GM19351 (cell line): ENCODE measurements around the gene USP16.
A peak's percentile ranks its signal among the peaks of the same experiment; 100 is the strongest.
"Not testable (repeated sequence)": the region's sequence is repeated elsewhere in the genome, so short reads cannot be mapped to it uniquely, and the experiment has no call there.

Experiments used
- ATAC-seq: cut with Tn5 transposase; IDR thresholded peaks from one replicate; pipeline ENCODE4 v1.9.1; 2021; ENCODE audit warnings: mild to moderate bottlenecking, moderate library complexity; ENCODE audit not compliant: unreplicated experiment

The USP16 gene

DNA sequence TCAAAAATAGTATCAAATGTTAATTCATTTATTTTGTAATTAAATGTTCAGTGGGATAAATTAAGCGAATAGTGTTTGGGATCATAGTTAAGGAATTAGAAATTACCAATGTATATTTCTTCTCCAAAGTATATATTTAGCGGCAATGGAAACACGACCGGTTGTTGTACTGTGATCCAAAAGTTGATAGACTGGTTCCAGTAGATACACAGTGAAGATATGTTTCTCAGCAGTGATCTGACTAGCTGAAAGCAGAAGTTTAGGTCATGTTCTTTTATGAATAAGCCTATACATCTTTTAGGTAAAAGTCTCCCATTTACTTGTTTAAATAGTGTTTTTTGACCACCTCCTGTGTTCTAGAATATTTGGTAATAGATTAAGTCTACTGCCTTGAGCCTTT lies 8.8 kb downstream of the USP16 start:
- ATAC-seq = no peak

DNA sequence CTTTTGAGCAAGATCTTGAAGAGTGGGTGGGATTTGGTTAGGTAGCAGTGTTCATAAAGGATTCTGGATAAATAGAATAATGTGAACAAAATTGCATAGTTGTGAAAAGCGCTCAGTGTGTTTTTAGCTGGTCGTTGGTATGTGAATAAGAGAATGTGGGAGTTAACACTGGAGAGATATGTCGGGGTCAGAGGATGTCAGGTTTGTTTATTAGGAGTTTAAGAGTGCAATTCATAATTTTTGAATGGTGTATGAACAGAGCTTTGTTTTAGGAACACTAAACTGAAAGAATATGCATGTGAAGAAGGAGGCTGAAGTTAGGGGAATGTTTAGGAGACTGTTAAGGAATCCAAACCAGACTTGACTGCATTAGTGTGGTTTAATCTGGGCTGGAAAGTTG lies 9.4 kb downstream of the USP16 start:
- ATAC-seq = no peak

DNA sequence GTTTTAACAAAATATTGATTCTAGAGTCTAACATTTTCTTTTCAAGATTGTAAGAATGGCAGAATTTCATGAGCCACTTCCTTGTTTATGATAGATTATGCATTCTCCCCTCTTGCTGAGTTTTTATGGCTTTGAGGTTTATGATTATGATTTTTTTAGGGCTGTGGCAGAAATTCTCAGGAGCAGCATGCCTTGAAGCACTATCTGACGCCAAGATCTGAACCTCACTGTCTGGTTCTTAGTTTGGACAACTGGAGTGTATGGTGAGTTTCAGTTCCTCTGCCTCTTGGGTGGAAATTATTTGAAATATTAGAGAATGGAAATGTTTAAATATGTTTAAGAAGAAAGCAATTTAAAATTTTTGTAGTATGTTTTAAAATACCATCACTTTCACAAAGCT lies 10.2 kb downstream of the USP16 start:
- ATAC-seq = no peak

DNA sequence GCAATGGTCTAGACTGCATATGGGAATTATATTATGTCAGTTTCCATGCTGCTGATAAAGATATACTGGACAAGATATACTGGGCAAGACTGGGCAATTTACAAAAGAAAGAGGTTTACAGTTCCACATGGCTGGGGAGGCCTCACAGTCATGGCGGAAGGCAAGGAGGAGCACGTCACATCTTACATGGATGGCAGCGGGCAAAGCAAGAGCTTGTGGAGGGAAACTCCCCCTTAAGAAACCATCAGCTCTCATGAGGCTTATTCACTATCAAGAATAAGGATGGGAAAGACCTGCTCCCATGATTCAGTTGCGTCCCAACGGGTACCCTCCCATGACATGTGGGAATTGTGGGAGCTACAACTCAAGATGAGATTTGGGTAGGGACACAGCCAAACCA lies 27.8 kb downstream of the USP16 start:
- ATAC-seq = no peak

DNA sequence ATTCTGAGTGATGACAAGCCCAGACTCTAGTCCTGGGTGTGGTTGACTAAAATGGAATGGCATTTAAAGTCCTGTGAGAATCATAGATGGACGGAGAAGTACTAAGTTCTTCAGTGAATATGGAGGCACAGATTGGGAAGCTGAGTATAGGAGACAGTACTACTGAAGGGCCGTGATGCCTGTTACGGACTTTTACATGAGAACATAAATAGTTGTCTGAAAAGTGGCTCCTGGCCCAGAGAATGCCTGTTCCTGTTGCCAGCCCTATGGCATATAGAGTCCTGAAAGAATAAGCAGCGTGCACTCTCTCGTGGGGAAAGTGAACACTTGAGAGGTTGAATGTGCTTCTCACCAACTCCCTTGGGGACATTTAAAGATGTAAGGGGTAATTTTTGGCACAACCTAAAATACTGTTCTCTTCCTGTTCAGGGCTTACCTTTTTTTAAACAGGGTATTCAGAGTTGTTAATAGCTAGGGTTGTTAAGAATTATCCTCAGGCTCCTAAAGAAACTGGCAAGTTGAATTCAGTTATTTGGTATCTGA lies 28.6 kb downstream of the USP16 start:
- no peak for ATAC-seq

DNA sequence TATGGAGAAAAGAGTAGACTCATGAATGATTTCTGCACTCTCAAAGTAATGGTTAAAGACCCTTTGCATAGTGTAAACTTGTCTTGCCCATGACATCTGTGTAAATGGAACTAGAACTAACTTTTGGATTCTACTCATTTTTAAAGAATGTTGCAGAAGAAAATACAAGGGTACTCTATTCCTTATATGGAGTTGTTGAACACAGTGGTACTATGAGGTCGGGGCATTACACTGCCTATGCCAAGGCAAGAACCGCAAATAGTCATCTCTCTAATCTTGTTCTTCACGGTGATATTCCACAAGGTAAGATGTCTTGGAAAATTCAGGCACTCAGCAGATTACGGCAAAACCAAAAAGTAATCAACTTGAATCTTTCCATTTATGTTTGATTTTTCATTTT lies 29.2 kb downstream of the USP16 start:
- ATAC-seq = no peak

DNA sequence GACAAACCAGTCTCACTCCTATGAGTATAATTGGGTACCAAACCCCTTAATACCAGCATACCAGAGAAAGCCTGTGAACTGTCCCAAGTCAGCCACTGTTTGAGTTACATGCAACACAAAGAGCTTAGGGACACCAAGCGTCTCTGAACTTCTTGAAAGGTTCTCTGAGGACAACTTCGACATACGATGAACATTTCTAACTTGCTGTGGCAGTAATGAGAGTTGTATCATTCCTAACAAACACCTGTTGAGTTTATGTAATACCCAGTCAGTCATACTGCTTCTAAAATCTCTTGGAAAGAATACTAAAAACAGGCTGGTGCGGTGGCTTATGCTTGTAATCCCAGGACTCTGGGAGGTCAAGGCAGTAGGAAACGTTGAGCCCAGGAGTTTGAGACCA lies 30.6 kb downstream of the USP16 start:
- no peak for ATAC-seq

DNA sequence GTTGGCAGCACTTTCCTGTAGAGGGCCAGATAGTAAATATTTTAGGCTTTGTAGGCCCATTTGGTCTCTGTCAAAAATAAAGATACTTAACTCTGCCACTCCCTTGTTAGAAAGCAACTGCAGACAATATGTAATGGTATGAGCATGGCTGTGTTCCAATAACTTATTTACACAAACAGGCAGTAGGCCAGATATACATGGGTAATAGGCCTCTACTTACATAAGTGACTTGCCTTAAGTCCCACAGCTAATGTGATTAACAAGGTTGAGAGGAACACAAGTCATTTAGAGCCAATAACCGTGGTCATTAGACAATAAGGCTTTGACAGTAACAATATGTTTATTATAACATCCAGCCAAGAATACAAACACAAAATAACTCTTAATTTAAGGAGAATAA lies 31.5 kb downstream of the USP16 start:
- ATAC-seq = no peak

DNA sequence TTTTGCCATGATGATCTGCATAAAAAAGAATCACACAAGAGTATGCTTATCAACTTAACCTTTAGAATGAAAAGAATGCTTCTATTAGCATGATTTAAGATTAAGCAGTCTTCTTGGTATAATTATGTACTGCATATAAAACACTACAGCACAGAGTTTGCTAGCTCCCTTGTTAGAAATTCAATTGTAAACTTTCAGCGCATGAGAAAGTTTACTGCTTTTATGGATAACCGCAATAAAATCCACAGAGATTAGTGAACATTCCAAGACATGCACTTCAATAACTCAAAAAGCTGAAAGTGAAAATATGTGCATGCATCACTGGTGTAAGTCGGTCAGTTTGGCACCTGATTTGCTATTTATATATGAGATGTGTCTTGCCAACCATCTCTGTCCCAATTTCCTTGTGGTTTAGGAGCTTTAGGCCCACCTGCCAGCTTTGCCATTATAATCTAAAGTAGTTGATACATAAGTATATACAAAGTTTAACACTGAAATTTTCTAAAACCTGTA lies 32.1 kb downstream of the USP16 start:
- no peak for ATAC-seq

DNA sequence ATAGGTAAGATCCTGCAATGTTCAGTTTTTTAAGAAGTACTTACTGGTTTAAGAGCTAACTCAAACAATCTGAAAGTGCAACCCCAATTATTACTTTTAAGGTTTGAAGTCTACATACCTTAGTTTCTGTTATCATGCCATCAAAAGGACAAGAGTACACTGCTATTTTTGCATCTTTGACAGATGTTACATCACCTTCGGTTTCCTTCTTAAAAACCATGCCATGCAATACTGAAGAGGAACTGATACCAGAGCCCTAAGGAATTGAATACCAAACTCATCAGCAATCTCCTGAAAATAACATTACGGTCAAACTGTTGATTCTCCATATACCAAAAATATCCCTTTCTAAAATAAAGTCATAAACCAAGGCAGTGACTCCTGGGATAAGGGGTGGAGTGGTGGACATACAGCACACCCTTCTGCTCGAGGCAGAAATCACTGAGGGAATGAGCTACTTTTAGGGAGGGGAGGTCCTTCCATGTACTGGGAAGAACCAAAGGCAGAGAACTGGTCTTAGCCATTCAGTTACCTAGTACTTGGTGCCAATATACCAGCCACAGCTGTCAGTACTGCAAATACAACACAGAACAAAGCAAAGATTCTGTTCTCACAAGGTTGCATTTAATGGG lies 40.5 kb downstream of the USP16 start:
- peak; percentile 97 for ATAC-seq

DNA sequence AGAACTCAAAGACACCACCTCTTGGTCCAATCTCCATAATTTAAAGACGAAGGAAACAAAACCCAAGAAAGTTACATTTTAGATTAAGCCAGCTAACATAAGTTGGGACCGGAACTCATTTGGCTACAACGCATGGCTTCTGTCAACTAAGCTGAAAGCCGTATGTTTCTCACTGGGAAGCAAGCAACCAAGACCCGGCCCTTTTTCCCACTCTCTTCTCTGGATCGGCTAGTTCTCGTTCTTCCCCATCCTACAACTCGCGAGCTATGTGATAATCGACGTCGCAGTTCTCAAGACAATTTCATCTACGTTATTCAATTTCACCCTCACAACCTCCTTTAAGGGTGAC lies 48.4 kb downstream of the USP16 start:
- no peak for ATAC-seq

DNA sequence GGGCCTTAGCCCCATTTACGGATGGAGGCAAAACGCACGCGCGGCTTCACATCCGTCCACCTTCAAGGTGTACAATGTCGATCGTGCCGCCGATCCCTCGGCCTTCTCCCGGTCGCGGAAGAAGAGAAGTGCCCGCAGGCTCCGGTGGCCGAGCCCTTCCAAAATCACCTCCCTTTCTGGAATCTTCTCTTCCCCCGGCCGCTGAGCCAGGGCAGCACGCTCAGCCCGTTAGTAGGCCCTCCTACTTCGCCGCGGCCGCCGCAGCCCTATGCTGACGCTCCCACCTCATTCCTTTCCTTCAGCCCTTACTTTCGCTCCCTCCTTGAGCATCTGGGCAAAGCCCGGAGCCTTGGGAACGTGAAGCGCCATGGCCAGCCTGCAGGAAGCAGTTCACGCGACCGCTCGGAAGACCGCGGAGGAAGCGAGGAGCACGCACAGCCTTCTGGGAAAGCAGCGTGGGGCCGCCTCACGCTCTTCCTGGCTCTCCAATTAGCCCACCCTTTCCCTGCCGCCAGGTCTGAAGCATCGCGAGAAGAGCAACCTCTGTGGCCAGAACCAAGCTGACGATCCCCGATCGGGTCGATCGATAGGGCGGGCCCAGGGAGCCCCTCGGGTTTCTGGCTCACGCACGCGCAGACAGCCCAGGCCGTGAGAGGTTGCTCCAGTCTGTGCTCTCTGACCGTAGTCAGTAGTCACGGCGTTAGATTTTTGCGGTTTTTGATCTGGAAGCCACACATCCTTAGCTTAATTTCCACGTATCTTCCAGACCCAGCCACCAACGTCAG lies 48.9 kb downstream of the USP16 start, which contains the start of gene CCT8:
TSS of gene CCT8 (minus strand) at position 427 of the 785 bp plus-strand sequence. CDS start at position 369, 58 bp downstream.
- peak; percentile 88 for ATAC-seq

DNA sequence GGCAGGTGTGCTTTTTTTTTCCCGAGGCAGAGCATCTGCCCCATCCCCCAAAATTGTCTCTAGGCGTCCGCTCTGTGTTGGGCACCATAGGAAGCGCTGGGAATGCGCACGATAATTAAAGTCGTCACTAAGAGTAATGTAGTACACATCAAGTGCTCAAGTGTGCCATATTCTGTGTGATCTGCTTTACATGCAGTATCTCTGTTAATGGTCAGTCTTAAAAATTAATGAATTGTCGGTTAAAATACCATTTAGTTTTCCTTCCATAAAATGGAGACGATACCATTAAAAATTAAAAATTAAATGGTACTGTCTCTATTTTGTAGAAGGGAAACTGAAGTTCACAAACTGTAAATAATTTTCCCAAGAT lies 49.5 kb downstream of the USP16 start:
- peak; percentile 14 for ATAC-seq

DNA sequence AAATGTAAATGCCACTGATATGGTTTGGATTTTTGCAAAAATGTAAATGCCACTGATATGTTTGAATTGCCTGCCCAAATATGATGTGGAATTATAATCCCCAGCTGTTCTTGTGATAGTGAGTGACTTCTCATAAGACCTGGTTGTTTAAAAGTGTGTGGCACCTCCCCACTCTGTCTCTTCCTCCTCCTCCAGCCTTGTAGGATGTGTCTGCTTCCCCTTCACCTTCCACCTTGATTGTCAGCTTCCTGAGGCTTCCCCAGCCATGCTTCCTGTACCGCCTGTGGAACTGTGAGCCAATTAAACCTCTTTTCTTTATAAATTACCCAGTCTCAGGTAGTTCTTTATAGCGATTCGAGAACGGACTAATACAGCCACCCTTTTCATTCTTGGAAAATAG lies 50.3 kb downstream of the USP16 start:
- ATAC-seq = no peak

DNA sequence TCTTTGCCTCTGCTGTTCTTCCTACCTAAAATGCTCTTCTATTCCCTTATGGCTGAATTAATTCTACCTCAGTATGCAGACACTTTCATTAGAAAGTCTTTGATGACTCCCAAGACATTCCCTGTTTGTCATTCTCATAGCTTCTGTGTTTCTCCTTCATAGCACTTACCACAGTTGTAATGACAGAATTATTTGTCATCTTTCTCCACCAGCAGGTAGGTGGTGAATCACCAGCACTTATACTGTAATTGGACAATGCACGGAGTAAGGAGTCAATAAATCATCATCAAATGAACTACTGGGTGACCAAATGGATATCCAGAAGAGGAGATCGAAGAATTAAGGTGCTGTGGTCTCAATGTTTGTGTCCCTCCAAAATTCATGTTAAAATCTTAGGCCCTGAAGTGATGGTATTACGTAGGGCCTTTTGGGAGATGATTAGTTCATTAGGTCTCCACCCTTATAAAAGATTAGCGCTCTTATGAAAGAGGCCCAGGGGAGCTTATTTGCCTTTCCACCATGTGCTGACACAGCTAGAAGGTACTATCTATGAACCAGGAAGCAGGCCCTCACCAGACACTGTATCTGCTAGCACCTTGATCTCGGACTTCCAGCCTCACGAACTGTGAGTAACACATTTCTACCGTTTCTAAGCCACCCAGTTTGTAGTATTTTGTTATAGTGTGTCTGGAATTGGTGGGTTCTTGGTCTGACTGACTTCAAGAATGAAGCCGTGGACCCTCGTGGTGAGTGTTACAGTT lies 51.4 kb downstream of the USP16 start:
- no peak for ATAC-seq

DNA sequence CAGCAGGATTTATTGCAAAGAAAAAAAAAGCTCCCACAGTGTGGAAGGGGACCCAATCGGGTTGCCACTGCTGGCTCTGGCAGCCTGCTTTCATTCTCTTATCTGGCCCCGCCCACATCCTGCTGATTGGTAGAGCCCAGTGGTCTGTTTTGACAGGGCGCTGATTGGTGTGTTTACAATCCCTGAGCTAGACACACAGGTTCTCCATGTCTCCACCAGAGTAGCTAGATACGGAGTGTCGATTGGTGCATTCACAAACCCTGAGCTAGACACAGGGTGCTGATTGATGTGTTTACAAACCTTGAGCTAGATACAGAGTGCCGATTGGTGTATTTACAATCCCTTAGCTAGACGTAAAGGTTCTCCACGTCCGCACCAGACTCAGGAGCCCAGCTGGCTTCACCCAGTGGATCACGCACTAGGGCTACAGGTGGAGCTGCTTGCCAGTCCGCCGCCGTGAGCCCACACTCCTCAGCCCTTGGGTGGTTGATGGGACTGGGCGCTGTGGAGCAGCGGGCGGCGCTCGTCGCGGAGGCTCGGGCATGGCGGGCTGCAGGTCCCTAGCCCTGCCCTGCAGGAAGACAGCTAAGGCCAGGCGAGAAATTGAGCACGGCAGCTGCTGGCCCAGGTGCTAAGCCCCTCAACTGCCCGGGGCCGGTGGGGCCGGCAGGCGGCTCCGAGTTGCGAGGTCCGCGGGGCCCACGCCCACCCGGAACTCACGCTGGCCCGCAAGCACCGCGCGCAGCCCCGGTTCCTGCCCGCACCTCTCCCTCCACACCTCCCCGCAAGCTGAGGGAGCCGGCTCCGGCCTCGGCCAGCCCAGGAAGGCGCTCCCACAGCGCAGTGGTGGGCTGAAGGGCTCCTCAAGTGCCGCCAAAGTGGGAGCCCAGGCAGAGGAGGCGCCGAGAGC lies 52.5 kb downstream of the USP16 start:
- ATAC-seq = not testable (repeated sequence)

DNA sequence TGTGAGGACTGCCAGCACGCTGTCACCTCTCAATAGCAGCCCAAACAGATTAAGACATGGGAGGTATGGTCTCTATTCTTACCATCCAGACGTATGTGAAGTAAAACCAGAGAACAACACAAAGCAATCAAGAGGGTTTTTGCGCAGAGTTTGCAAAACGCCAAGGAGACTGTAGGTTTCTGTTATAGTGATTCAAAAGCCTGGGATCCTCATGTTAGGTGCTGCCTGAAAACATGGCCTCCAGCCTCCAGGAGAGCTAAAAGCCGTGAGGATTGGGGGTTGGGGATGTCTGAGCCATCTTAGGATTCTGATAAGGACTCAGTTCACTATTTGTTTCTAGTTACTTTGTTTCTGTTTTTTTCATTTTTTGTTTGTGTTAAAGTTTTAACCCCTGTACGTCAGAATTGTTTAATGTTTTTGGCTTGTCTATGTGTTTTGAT lies 53.2 kb downstream of the USP16 start:
- ATAC-seq = no peak

DNA sequence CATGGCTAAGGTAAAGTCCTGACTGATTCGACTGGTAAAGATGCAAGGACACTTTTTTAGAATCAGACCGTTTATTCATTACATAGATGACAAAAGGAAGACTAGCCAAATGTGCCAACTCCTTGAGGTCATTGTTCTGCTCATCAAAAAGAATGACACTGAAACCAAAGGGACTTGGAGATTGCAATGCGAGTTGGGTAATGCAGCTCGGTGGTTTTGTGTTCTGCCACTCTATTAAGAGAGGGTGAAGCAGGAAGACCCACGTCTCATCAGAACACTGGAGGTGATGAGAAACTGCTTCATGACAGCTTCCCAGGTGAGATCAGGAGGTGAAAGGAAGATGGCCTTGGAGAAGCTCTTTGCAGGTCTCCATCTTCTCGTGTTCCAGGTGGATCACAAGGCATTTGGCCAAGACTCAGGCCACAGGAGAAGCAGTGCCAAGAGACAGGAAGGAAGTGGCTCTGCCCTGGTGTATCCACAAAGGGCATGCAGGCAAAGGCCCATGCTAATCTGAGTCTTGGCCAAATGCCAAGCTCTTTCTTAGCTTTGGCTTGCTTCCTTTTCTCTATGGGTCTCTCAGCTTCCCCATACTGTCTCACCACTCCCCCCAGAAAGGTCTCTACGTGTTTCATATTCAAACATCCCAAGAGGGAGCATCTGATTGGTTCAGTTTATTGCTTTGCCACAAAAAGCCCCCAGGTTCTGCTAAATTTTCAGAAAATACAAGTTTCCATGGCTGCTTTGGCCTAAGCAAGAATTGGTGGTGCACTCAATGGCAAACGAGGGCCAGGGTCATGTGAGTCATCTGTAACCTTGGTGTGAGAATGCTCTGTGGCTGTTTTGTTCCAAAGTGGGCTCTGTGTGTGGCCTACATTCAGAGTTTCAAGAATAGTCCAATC lies 54.6 kb downstream of the USP16 start:
- peak; percentile 65 for ATAC-seq

DNA sequence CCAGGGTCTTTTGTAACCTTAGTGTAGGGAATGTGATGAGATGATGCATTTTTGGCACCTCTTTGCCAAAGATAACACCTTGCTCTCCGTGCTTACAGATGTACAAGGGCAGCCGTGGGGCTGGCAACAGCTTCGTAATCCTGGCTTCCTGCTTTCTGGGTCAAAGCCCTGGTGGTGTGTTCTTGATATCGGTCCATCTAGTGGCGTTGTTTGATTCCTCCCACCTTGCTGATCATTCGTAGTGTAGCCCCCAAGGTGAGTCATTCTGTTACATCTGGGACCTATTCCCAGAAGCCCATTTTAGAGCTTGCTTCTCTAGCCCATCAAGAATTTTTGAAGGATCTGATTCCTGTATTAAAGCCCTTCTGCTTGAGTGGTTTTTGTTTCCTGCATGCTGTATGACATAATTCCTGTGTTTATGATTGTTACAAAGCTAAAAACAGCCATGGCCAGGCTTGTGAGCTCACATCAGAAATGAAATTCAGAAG lies 56.0 kb downstream of the USP16 start:
- ATAC-seq = no peak
